Spleen (tissue), 7 donors: ENCODE measurements around the gene GSTM5.
"Not testable (repeated sequence)": the region's sequence is repeated elsewhere in the genome, so short reads cannot be mapped to it uniquely, and the experiment has no call there.

Experiments used
- POLR2AphosphoS5 ChIP-seq, 3 donors: sonication (generic); formaldehyde crosslinking; IDR thresholded peaks; one replicate each; pipeline ENCODE4 v1.5.1; 2017; ENCODE audit warnings: antibody characterized with exemption in 3 of 3
- TF ChIP-seq, protein P1 (sequence below), 11 experiments: fragments of 200-600 bp in 7 of 11; fragments of 450-650 bp in 4 of 11; sonication (generic) in 4 of 11; IDR thresholded peaks in 8 of 11; conservative IDR thresholded peaks in 3 of 11; 1 replicate in 7 of 11; 2 replicates in 4 of 11; pipeline versions ENCODE4 v1.4.0 to v1.8.0; 2016 to 2021; ENCODE audit warnings: antibody characterized with exemption in 11 of 11, inconsistent platforms in 4 of 11, mild to moderate bottlenecking in 1 of 11
- donor health status: DM: no; HTN: no; CAD: no; lungs with moderate emphysema.
- donor health status: DM: no; HTN: no; CAD: no.
- donor health status: DM: no; HTN: no; CAD: no.

DNA sequence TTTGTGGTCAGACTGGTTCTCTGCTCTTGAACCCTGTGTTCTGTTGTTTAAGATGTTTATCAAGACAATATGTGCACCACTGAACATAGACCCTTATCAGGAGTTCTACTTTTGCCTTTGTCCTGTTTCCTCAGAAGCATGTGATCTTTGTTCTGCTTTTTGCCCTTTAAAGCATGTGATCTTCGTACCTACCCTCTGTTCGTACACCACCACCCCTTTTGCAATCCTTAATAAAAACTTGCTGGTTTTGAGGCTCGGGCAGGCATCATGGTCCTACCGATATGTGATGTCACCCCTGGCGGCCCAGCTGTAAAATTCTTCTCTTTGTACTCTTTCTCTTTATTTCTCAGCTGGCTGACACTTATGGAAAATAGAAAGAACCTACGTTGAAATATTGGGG, 27.3 kb upstream of the GSTM5 start:
- TF ChIP-seq, protein P1, sequence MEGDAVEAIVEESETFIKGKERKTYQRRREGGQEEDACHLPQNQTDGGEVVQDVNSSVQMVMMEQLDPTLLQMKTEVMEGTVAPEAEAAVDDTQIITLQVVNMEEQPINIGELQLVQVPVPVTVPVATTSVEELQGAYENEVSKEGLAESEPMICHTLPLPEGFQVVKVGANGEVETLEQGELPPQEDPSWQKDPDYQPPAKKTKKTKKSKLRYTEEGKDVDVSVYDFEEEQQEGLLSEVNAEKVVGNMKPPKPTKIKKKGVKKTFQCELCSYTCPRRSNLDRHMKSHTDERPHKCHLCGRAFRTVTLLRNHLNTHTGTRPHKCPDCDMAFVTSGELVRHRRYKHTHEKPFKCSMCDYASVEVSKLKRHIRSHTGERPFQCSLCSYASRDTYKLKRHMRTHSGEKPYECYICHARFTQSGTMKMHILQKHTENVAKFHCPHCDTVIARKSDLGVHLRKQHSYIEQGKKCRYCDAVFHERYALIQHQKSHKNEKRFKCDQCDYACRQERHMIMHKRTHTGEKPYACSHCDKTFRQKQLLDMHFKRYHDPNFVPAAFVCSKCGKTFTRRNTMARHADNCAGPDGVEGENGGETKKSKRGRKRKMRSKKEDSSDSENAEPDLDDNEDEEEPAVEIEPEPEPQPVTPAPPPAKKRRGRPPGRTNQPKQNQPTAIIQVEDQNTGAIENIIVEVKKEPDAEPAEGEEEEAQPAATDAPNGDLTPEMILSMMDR (IDR thresholded peaks at IDR 0.05 in 8 of 11, conservative IDR thresholded peaks at IDR 0.05 in 3 of 11): not testable (repeated sequence)
- not testable (repeated sequence) for TF ChIP-seq POLR2AphosphoS5 (IDR thresholded peaks at IDR 0.05)
